GM12878 (cell line): Measurements from ENCODE around the gene GET3. TPM values are rescaled to one million over a fixed set of nuclear protein-coding genes. Genes with fewer than 3 reads are reported as not detected.

Experiments used
- ATAC-seq: fragments of 200-7000 bp; cut with Tn5 transposase; 3 replicates; pipeline ENCODE4 v1.9.1; 2020; ENCODE audit warnings: mild to moderate bottlenecking, moderate library complexity
- BruUV-seq: library from RNA; stranded (reverse); fragments of 400-500 nt; replicated peaks from 2 replicates; lab custom pipeline; 2021; lab: Mats Ljungman, UMichigan
- CTCF ChIA-PET: fragments of 300-600 bp; sonication (Branson Sonifier 250); formaldehyde crosslinking; extraction: SDS; loops from one replicate; lab custom pipeline; 2021; ENCODE audit warnings: inconsistent platforms; lab: Yijun Ruan, JAX
- POLR2A ChIA-PET: fragments of 350-600 bp; formaldehyde crosslinking; extraction: SDS; loops from one replicate; lab custom pipeline; 2021; ENCODE audit warnings: inconsistent platforms; lab: Charles Lee
- RAD21 ChIA-PET: fragments of 300-600 bp; sonication (Branson Sonifier 250); formaldehyde crosslinking; loops from one replicate; lab custom pipeline; 2023; ENCODE audit warnings: antibody characterized with exemption; ENCODE audit not compliant: unreplicated experiment; lab: Charles Lee
- SMC1A ChIA-PET: fragments of 300-600 bp; sonication (Branson Sonifier 250); formaldehyde crosslinking; loops from one replicate; lab custom pipeline; 2023; ENCODE audit not compliant: unreplicated experiment, uncharacterized antibody; lab: Charles Lee
- DNase-seq: peaks from one replicate; pipeline ENCODE4 v3.0.0-alpha.2; 2011; ENCODE audit warnings: low read depth, low spot score
- FAIRE-seq: peaks from 3 replicates; lab custom pipeline; 2011; peaks lifted over from hg19 to GRCh38; lab: Jason Lieb, UNC
- H2AFZ ChIP-seq: 2 replicates; pipeline ENCODE4 v1.6.0; 2011; ENCODE audit warnings: low read depth, low read length, control low read depth; ENCODE audit not compliant: control insufficient read depth
- H3K27ac ChIP-seq: 2 replicates; pipeline ENCODE4 v1.5.1; 2011; ENCODE audit warnings: control low read depth; ENCODE audit not compliant: control insufficient read depth, insufficient read depth
- H3K27me3 ChIP-seq, 2 experiments: replicated peaks in 1 of 2; 2 replicates each; pipeline versions ENCODE4 v1.6.0 to v1.6.1; 2011; ENCODE audit warnings: low read length in 1 of 2; ENCODE audit not compliant: control insufficient read depth in 2 of 2, insufficient read depth in 2 of 2
- H3K36me3 ChIP-seq, 2 experiments: 2 replicates each; pipeline ENCODE4 v1.5.1; 2011; ENCODE audit warnings: low read length in 1 of 2; ENCODE audit not compliant: control insufficient read depth in 2 of 2, insufficient read depth in 2 of 2
- H3K4me1 ChIP-seq: 2 replicates; pipeline ENCODE4 v1.6.1; 2011; ENCODE audit warnings: mild to moderate bottlenecking, low read length, moderate library complexity, mixed read lengths; ENCODE audit not compliant: control insufficient read depth, insufficient read depth
- H3K4me2 ChIP-seq: 2 replicates; pipeline ENCODE4 v1.6.0; 2011; ENCODE audit warnings: control low read depth; ENCODE audit not compliant: control insufficient read depth, insufficient read depth
- H3K4me3 ChIP-seq: fragments of 200-600 bp; sonication (generic); 2 replicates; pipeline ENCODE4 v1.5.1; 2016
- H3K79me2 ChIP-seq: 2 replicates; pipeline ENCODE4 v1.6.0; 2011; ENCODE audit warnings: low read length; ENCODE audit not compliant: control insufficient read depth, insufficient read depth
- H3K9ac ChIP-seq: 2 replicates; pipeline ENCODE4 v1.8.0; 2011; ENCODE audit warnings: low read length, control low read depth, mixed read lengths; ENCODE audit not compliant: control insufficient read depth, insufficient read depth
- H3K9me3 ChIP-seq: replicated peaks from 3 replicates; pipeline ENCODE4 v1.5.1; 2011; ENCODE audit warnings: mild to moderate bottlenecking, low read length; ENCODE audit not compliant: control insufficient read depth, insufficient read depth
- H4K20me1 ChIP-seq: 2 replicates; pipeline ENCODE4 v1.6.0; 2011; ENCODE audit not compliant: control insufficient read depth, insufficient read depth
- BHLHE40 ChIP-seq, 2 experiments: fragments of 450-650 bp in 1 of 2; IDR thresholded peaks; 2 replicates each; pipeline ENCODE4 v1.6.1; 2011 to 2017; ENCODE audit warnings: low read depth in 2 of 2, borderline replicate concordance in 1 of 2, improper control_type of control experiment in 1 of 2, low read length in 1 of 2, mild to moderate bottlenecking in 1 of 2
- EGR1 ChIP-seq, 2 experiments: IDR thresholded peaks; 1 replicate in 1 of 2; 2 replicates in 1 of 2; pipeline ENCODE4 v1.6.1; 2011 to 2012; ENCODE audit warnings: low read depth in 2 of 2, low read length in 2 of 2, borderline replicate concordance in 1 of 2, mild to moderate bottlenecking in 1 of 2, moderate library complexity in 1 of 2
- IKZF2 ChIP-seq, 2 experiments: fragments of 450-650 bp; IDR thresholded peaks; 2 replicates each; pipeline ENCODE4 v1.6.1; 2017; ENCODE audit warnings: mild to moderate bottlenecking in 2 of 2, moderate library complexity in 2 of 2
- NFYB ChIP-seq: IDR thresholded peaks from 2 replicates; pipeline ENCODE4 v1.6.1; 2011; ENCODE audit warnings: low read depth, mild to moderate bottlenecking, low read length, improper control_type of control experiment, moderate library complexity; ENCODE audit not compliant: insufficient read depth
- RBBP5 ChIP-seq: fragments of 200-600 bp; sonication (generic); conservative IDR thresholded peaks from 2 replicates; pipeline ENCODE4 v1.6.1; 2016
- ZNF207 ChIP-seq: fragments of 450-650 bp; IDR thresholded peaks from 2 replicates; pipeline ENCODE4 v1.6.1; 2014; ENCODE audit warnings: antibody characterized with exemption, mild to moderate bottlenecking, borderline replicate concordance
- WGBS: methylation state at CpG from one replicate; pipeline ENCODE4 v1.1.6; 2016; ENCODE audit warnings: low lambda C conversion rate; ENCODE audit not compliant: insufficient replicate concordance, insufficient coverage; ENCODE audit errors: missing lambda C conversion rate; 5-methylcytosine and 5-hydroxymethylcytosine counted together
- in situ Hi-C: fragments of 300-500 bp; cut with MboI; formaldehyde crosslinking; loops from 9 replicates; pipeline ENCODE4 v1.14.3; 2018; ENCODE audit warnings: mixed read lengths
- intact Hi-C: fragments of 100-400 bp; cut with micrococcal nuclease; formaldehyde crosslinking; loops from one replicate; pipeline ENCODE4 v1.14.2; 2022; ENCODE audit not compliant: unreplicated experiment
- polyA plus RNA-seq, 11 experiments: library from polyadenylated mRNA; depleted of rRNA in 4 of 11; unstranded in 6 of 11; stranded (reverse) in 5 of 11; fragments of >200 nt; fragmentation: Nextera tagmentation in 4 of 11; fragmentation: Illumina TruSeq in 1 of 11; extraction: Ambion mirVana in 4 of 11; extraction: Trizol in 1 of 11; gene quantifications; 1 replicate in 1 of 11; 2 replicates in 10 of 11; pipeline versions ENCODE4 v1.2.1 to v1.2.3, GENCODE V29; 2011 to 2016; ENCODE audit warnings: inconsistent platforms in 2 of 11, missing spikeins in 2 of 11, low read depth in 1 of 11
- total RNA-seq, 4 experiments: library from RNA; depleted of rRNA in 3 of 4; stranded (reverse); fragments of >200 nt in 3 of 4; fragmentation: Illumina TruSeq in 1 of 4; extraction: Trizol in 1 of 4; gene quantifications; 2 replicates each; pipeline versions ENCODE4 v1.2.1 to v1.2.3, GENCODE V29; 2013 to 2021
- TF ChIP-seq, protein P1 (sequence below): fragments of 450-650 bp; IDR thresholded peaks from 2 replicates; pipeline ENCODE4 v1.6.1; 2018; ENCODE audit warnings: mild to moderate bottlenecking, low read depth, moderate library complexity; ENCODE audit not compliant: partially characterized antibody
- TF ChIP-seq, protein P2 (sequence below): fragments of 450-650 bp; IDR thresholded peaks from 2 replicates; pipeline ENCODE4 v1.6.1; 2017; ENCODE audit warnings: mild to moderate bottlenecking, moderate library complexity
- TF ChIP-seq, protein P3 (sequence below): IDR thresholded peaks from 2 replicates; pipeline ENCODE4 v1.6.1; 2012; ENCODE audit warnings: low read length, inconsistent platforms
- TF ChIP-seq, protein P4 (sequence below): IDR thresholded peaks from 2 replicates; pipeline ENCODE4 v1.6.1; 2011; ENCODE audit warnings: mild to moderate bottlenecking, low read depth, low read length, moderate library complexity; ENCODE audit not compliant: insufficient replicate concordance

The GET3 gene
- total and polyA plus RNA-seq, 10 of the 15 experiments (the other 5 are each of a cell fraction or from before 2014, with no cell fraction given) = 14.5 to 144 (median 97.2) TPM

DNA sequence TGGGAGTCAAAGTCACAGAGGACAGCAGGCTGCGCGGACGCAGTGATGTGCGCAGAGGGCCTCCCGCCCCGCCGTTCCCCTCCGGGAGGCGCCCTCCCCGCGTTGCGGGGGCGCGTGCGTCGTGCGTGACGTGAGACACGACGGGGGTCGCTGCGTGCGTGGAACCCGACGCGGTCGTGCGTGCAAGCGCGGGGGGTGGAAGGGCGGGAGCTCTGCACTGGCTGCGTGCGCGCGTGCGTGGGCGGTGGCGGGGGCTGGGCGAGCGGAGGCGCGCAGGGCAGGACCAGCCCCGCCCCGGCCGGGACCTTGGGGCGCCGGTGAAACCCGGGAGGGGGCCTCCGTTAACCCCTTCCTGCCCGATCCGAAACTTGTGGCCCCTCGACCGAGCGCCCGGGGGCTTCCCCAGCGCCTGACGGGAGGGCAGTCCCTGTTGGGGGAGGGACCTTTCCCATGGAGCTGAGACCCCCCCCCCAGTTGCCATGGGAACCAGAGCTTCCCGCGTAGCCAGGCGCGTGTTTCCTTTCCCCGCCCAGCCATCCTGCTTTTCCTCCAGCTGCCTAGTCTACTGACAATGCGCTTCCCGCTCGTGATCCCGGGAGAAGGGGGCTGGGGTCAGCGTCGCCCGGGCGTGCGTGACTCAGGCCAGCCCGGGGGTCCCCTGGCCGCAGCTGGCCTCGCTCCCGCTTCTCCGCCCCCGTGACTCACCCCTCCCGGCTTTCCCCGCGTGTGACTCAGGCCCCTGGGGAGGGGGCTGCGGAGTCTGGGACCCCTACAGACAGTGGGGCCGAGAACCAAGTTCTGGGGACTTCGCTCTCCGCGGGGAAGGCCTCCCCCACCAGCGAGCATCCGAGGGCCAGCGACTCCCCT, 45.4 kb downstream of the GET3 start:
- Histone ChIP-seq H4K20me1 (no peaks in the 10 kb centered on the region), H3K4me2 (peak overlapping the region; percentile 97), H2AFZ (peak overlapping the region; percentile 78), H3K4me3 (peak overlapping the region; percentile 65), H3K4me1 (peaks cover 72% of the 10 kb centered on the region), H3K27me3 (no peaks in the 10 kb centered on the region), H3K9me3 (no peaks in the 10 kb centered on the region), H3K27ac (peak overlapping the region; percentile 97), H3K36me3 (no peaks in the 10 kb centered on the region), H3K9ac (peak overlapping the region; percentile 77), H3K79me2 (peaks cover 9% of the 10 kb centered on the region)
- intact Hi-C loops = loop anchor here (5.0 to 10.0 kb wide), 2 partner anchors 170 to 1688 kb away; partner anchors contain the start of genes ZNF490 and ZNF791
- BruUV-seq = no TSS peak
- ChIA-PET RAD21 (interaction anchor here (1.4 to 2.7 kb wide), 3 partner anchors 8 to 14 kb away, joined by 13 to 23 read pairs (median 16); partner anchors contain the start of gene JUNB), CTCF (interaction anchor here (12.1 kb wide), 1 partner anchor 13 kb away, joined by 537 read pairs; the partner anchor contains the start of gene JUNB), SMC1A (interaction anchor here (8.4 kb wide), 1 partner anchor 13 kb away, joined by 240 read pairs; the partner anchor contains the start of gene JUNB), POLR2A (interaction anchor here (0.5 to 9.3 kb wide), 3 partner anchors 12 to 175 kb away, joined by 3 to 303 read pairs (median 11); partner anchors contain the start of gene JUNB)
- WGBS = under 1% methylated on average over 31 of the region's 88 CpGs
- ATAC-seq = peak; percentile 58
- in situ Hi-C loops = no loop called here
- no peak for FAIRE-seq
- no peak for DNase-seq
- TF ChIP-seq RBBP5 (no peak), BHLHE40 (IDR thresholded peaks at IDR 0.05; ENCODE audit: borderline replicate concordance in 1 of 2, low read depth in 2 of 2, low read length in 1 of 2) (peak; percentile 82 to 96), IKZF2 (IDR thresholded peaks at IDR 0.05) (peak; percentile 91 to 94), NFYB (no peak), EGR1 (IDR thresholded peaks at IDR 0.05; ENCODE audit: borderline replicate concordance in 1 of 2, low read depth in 2 of 2, low read length in 2 of 2) (peak; percentile 98 to 100), ZNF207 (peak; percentile 73; the same call in 1 of the 2 replicates)
- TF ChIP-seq, protein P1, sequence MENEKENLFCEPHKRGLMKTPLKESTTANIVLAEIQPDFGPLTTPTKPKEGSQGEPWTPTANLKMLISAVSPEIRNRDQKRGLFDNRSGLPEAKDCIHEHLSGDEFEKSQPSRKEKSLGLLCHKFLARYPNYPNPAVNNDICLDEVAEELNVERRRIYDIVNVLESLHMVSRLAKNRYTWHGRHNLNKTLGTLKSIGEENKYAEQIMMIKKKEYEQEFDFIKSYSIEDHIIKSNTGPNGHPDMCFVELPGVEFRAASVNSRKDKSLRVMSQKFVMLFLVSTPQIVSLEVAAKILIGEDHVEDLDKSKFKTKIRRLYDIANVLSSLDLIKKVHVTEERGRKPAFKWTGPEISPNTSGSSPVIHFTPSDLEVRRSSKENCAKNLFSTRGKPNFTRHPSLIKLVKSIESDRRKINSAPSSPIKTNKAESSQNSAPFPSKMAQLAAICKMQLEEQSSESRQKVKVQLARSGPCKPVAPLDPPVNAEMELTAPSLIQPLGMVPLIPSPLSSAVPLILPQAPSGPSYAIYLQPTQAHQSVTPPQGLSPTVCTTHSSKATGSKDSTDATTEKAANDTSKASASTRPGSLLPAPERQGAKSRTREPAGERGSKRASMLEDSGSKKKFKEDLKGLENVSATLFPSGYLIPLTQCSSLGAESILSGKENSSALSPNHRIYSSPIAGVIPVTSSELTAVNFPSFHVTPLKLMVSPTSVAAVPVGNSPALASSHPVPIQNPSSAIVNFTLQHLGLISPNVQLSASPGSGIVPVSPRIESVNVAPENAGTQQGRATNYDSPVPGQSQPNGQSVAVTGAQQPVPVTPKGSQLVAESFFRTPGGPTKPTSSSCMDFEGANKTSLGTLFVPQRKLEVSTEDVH = no peak
- TF ChIP-seq, protein P2, sequence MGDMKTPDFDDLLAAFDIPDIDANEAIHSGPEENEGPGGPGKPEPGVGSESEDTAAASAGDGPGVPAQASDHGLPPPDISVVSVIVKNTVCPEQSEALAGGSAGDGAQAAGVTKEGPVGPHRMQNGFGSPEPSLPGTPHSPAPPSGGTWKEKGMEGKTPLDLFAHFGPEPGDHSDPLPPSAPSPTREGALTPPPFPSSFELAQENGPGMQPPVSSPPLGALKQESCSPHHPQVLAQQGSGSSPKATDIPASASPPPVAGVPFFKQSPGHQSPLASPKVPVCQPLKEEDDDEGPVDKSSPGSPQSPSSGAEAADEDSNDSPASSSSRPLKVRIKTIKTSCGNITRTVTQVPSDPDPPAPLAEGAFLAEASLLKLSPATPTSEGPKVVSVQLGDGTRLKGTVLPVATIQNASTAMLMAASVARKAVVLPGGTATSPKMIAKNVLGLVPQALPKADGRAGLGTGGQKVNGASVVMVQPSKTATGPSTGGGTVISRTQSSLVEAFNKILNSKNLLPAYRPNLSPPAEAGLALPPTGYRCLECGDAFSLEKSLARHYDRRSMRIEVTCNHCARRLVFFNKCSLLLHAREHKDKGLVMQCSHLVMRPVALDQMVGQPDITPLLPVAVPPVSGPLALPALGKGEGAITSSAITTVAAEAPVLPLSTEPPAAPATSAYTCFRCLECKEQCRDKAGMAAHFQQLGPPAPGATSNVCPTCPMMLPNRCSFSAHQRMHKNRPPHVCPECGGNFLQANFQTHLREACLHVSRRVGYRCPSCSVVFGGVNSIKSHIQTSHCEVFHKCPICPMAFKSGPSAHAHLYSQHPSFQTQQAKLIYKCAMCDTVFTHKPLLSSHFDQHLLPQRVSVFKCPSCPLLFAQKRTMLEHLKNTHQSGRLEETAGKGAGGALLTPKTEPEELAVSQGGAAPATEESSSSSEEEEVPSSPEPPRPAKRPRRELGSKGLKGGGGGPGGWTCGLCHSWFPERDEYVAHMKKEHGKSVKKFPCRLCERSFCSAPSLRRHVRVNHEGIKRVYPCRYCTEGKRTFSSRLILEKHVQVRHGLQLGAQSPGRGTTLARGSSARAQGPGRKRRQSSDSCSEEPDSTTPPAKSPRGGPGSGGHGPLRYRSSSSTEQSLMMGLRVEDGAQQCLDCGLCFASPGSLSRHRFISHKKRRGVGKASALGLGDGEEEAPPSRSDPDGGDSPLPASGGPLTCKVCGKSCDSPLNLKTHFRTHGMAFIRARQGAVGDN = peak; percentile 97
- TF ChIP-seq, protein P3, sequence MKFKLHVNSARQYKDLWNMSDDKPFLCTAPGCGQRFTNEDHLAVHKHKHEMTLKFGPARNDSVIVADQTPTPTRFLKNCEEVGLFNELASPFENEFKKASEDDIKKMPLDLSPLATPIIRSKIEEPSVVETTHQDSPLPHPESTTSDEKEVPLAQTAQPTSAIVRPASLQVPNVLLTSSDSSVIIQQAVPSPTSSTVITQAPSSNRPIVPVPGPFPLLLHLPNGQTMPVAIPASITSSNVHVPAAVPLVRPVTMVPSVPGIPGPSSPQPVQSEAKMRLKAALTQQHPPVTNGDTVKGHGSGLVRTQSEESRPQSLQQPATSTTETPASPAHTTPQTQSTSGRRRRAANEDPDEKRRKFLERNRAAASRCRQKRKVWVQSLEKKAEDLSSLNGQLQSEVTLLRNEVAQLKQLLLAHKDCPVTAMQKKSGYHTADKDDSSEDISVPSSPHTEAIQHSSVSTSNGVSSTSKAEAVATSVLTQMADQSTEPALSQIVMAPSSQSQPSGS = no peak
- TF ChIP-seq, protein P4, sequence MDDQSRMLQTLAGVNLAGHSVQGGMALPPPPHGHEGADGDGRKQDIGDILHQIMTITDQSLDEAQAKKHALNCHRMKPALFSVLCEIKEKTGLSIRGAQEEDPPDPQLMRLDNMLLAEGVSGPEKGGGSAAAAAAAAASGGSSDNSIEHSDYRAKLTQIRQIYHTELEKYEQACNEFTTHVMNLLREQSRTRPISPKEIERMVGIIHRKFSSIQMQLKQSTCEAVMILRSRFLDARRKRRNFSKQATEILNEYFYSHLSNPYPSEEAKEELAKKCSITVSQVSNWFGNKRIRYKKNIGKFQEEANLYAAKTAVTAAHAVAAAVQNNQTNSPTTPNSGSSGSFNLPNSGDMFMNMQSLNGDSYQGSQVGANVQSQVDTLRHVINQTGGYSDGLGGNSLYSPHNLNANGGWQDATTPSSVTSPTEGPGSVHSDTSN = no peak
